ENCODE results near the gene KDSR. TPM values are rescaled to one million over a fixed set of nuclear protein-coding genes. Genes with fewer than 3 reads are reported as not detected.

The KDSR gene
- total RNA-seq, 1 donor from 2014 or later = 87.7 TPM

- Mint-ChIP-seq H3K9me3 (ENCODE audit: unreplicated experiment) (peaks cover 11% of the 10 kb centered on the region), H3K4me3 (ENCODE audit: unreplicated experiment) (peak overlapping the region; percentile 62), H3K4me1 (ENCODE audit: unreplicated experiment) (peaks cover 19% of the 10 kb centered on the region), H3K27ac (ENCODE audit: unreplicated experiment) (peak overlapping the region; percentile 90), H3K36me3 (ENCODE audit: unreplicated experiment) (peaks cover 14% of the 10 kb centered on the region), H3K27me3 (ENCODE audit: unreplicated experiment) (no peaks in the 10 kb centered on the region)
- DNase-seq (ENCODE audit: extremely low spot score, unreplicated experiment) = no peak
- no peak for TF ChIP-seq CTCF (IDR thresholded peaks at IDR 0.05)
These were observed 12.1 kb upstream of the KDSR start for GRCh38 chr18:63378919-63379638.

GRCh38 chr18:63377275-63377980 lies 10.4 kb upstream of the KDSR start:
- DNase-seq (ENCODE audit: extremely low spot score, unreplicated experiment) = no peak
- no peak for TF ChIP-seq CTCF (IDR thresholded peaks at IDR 0.05)
- Mint-ChIP-seq H3K4me3 (ENCODE audit: unreplicated experiment) (no peak overlapping the region), H3K27me3 (ENCODE audit: unreplicated experiment) (no peaks in the 10 kb centered on the region), H3K9me3 (ENCODE audit: unreplicated experiment) (peaks cover 5% of the 10 kb centered on the region), H3K36me3 (ENCODE audit: unreplicated experiment) (peaks cover 5% of the 10 kb centered on the region), H3K4me1 (ENCODE audit: unreplicated experiment) (peaks cover 19% of the 10 kb centered on the region), H3K27ac (ENCODE audit: unreplicated experiment) (no peak overlapping the region)

- no peak overlapping the region for H3K27ac Mint-ChIP-seq (ENCODE audit: unreplicated experiment)
- H3K27me3 Mint-ChIP-seq (ENCODE audit: unreplicated experiment) = no peaks in the 10 kb centered on the region
- peaks cover 5% of the 10 kb centered on the region for H3K9me3 Mint-ChIP-seq (ENCODE audit: unreplicated experiment)
- H3K36me3 Mint-ChIP-seq (ENCODE audit: unreplicated experiment) = peaks cover 5% of the 10 kb centered on the region
- no peak overlapping the region for H3K4me3 Mint-ChIP-seq (ENCODE audit: unreplicated experiment)
- DNase-seq (ENCODE audit: extremely low spot score, unreplicated experiment) = no peak
- TF ChIP-seq CTCF (IDR thresholded peaks at IDR 0.05) = no peak
- peaks cover 19% of the 10 kb centered on the region for H3K4me1 Mint-ChIP-seq (ENCODE audit: unreplicated experiment)
These were observed 9.5 kb upstream of the KDSR start for GRCh38 chr18:63376538-63376937.

DNA sequence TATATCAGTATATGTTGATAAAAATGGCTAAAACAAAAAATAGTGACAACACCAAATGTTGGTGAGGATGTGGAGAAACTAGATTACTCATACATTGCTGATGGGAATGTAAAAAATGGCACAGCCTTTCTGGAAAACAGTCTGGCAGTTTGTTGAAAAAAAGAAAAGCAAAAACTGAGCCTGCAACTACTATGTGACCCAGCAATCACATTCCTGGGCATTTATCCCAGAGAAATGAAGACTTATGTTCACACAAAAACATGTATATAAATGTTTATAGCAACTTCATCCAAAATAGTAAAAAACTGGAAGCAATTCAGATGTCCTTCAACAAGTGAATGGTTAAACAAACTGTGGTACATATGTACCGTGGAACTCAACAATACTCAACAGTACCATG lies 7.5 kb upstream of the KDSR start:
- Mint-ChIP-seq H3K4me1 (ENCODE audit: unreplicated experiment) (peaks cover 11% of the 10 kb centered on the region), H3K9me3 (ENCODE audit: unreplicated experiment) (peaks cover 5% of the 10 kb centered on the region), H3K27ac (ENCODE audit: unreplicated experiment) (no peak overlapping the region), H3K36me3 (ENCODE audit: unreplicated experiment) (no peaks in the 10 kb centered on the region), H3K4me3 (ENCODE audit: unreplicated experiment) (no peak overlapping the region), H3K27me3 (ENCODE audit: unreplicated experiment) (no peaks in the 10 kb centered on the region)
- TF ChIP-seq CTCF (IDR thresholded peaks at IDR 0.05) = no peak
- DNase-seq (ENCODE audit: extremely low spot score, unreplicated experiment) = no peak

GRCh38 chr18:63373161-63373560 lies 6.2 kb upstream of the KDSR start:
- Mint-ChIP-seq H3K9me3 (ENCODE audit: unreplicated experiment) (peaks cover 5% of the 10 kb centered on the region), H3K27me3 (ENCODE audit: unreplicated experiment) (no peaks in the 10 kb centered on the region), H3K36me3 (ENCODE audit: unreplicated experiment) (no peaks in the 10 kb centered on the region), H3K4me3 (ENCODE audit: unreplicated experiment) (no peak overlapping the region), H3K27ac (ENCODE audit: unreplicated experiment) (no peak overlapping the region), H3K4me1 (ENCODE audit: unreplicated experiment) (peaks cover 7% of the 10 kb centered on the region)
- DNase-seq (ENCODE audit: extremely low spot score, unreplicated experiment) = no peak
- TF ChIP-seq CTCF (IDR thresholded peaks at IDR 0.05) = no peak
